Liver (tissue), 3 donors: ENCODE data around the gene TIA1.

Source experiments
- FOXA1 ChIP-seq: IDR thresholded peaks from 2 replicates; pipeline ENCODE4 v1.6.1; 2016; ENCODE audit warnings: antibody characterized with exemption
- JUND ChIP-seq, 2 donors: IDR thresholded peaks; 2 replicates each; pipeline ENCODE4 v1.6.1; 2016; ENCODE audit warnings: antibody characterized with exemption in 2 of 2
- YY1 ChIP-seq: IDR thresholded peaks from 2 replicates; pipeline ENCODE4 v1.6.1; 2016; ENCODE audit warnings: antibody characterized with exemption, mild to moderate bottlenecking
- TF ChIP-seq, protein P1 (sequence below): fragments of 150-350 bp; IDR thresholded peaks from 2 replicates; pipeline ENCODE4 v1.5.1; 2017; ENCODE audit warnings: improper control_type of control experiment, low read depth, low read length; ENCODE audit not compliant: missing input control
- TF ChIP-seq, protein P2 (sequence below): IDR thresholded peaks from 2 replicates; pipeline ENCODE4 v1.6.1; 2016; ENCODE audit warnings: antibody characterized with exemption, mild to moderate bottlenecking
- donor health status: healthy.
- donor health status: healthy.

DNA sequence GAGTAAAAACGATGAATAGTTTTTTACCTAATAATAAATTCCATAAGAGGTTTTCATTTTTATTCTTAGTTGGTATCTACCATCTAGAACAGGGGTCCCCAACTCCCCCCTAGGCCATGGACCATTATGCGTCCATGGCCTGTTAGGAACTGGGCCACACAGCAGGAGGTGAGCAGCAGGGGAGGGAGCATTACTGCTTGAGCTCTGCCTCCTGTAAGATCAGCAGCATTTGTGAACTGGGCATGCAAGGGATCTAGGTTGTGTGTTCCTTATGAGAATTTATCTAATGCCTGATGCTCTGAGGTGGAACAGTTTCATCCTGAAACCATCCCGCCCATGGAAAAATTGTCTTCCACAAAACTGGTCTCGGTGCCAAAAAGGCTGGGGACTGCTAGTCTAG lies 5.9 kb downstream of the TIA1 start:
- TF ChIP-seq FOXA1 = no peak
- TF ChIP-seq, protein P1, sequence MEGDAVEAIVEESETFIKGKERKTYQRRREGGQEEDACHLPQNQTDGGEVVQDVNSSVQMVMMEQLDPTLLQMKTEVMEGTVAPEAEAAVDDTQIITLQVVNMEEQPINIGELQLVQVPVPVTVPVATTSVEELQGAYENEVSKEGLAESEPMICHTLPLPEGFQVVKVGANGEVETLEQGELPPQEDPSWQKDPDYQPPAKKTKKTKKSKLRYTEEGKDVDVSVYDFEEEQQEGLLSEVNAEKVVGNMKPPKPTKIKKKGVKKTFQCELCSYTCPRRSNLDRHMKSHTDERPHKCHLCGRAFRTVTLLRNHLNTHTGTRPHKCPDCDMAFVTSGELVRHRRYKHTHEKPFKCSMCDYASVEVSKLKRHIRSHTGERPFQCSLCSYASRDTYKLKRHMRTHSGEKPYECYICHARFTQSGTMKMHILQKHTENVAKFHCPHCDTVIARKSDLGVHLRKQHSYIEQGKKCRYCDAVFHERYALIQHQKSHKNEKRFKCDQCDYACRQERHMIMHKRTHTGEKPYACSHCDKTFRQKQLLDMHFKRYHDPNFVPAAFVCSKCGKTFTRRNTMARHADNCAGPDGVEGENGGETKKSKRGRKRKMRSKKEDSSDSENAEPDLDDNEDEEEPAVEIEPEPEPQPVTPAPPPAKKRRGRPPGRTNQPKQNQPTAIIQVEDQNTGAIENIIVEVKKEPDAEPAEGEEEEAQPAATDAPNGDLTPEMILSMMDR = no peak
- TF ChIP-seq, protein P2, sequence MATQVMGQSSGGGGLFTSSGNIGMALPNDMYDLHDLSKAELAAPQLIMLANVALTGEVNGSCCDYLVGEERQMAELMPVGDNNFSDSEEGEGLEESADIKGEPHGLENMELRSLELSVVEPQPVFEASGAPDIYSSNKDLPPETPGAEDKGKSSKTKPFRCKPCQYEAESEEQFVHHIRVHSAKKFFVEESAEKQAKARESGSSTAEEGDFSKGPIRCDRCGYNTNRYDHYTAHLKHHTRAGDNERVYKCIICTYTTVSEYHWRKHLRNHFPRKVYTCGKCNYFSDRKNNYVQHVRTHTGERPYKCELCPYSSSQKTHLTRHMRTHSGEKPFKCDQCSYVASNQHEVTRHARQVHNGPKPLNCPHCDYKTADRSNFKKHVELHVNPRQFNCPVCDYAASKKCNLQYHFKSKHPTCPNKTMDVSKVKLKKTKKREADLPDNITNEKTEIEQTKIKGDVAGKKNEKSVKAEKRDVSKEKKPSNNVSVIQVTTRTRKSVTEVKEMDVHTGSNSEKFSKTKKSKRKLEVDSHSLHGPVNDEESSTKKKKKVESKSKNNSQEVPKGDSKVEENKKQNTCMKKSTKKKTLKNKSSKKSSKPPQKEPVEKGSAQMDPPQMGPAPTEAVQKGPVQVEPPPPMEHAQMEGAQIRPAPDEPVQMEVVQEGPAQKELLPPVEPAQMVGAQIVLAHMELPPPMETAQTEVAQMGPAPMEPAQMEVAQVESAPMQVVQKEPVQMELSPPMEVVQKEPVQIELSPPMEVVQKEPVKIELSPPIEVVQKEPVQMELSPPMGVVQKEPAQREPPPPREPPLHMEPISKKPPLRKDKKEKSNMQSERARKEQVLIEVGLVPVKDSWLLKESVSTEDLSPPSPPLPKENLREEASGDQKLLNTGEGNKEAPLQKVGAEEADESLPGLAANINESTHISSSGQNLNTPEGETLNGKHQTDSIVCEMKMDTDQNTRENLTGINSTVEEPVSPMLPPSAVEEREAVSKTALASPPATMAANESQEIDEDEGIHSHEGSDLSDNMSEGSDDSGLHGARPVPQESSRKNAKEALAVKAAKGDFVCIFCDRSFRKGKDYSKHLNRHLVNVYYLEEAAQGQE = no peak
- no peak for TF ChIP-seq JUND (IDR thresholded peaks at IDR 0.05)
- no peak for TF ChIP-seq YY1
